ENCODE results near the gene SIN3A. TPM values are rescaled to one million over a fixed set of nuclear protein-coding genes. Genes with fewer than 3 reads are reported as not detected.

Gene SIN3A
- total and polyA plus RNA-seq, 2 donors from 2014 or later = 9.2 to 74.3 TPM

- peak overlapping the region; percentile 70 to 99 for H3K27ac ChIP-seq (ENCODE audit: low read depth in 2 of 2, low read length in 2 of 2)
- intact Hi-C loops (cut with DNase I) = no loop called here
- DNase-seq (peak in 1 of 5 donors; percentile 45), FAIRE-seq (no peak)
- no peak for TF ChIP-seq CTCF (IDR thresholded peaks at IDR 0.05; ENCODE audit: borderline replicate concordance, extremely low read depth, insufficient read depth)
- peak overlapping the region; percentile 21 to 42 (median 27) for H3K9ac ChIP-seq (ENCODE audit: low read length in 3 of 3)
- H3K27me3 ChIP-seq (ENCODE audit: control insufficient read depth, insufficient read depth, low read length) = no peaks in the 10 kb centered on the region
- peaks cover 9 to 50% (median 34%) of the 10 kb centered on the region in 3 donors for H3K36me3 ChIP-seq (ENCODE audit: control insufficient read depth in 2 of 3, insufficient read depth in 3 of 3, low read length in 3 of 3)
- H3K4me1 ChIP-seq (ENCODE audit: control insufficient read depth in 2 of 3, insufficient read depth in 2 of 3, low read depth in 1 of 3, low read length in 3 of 3) = peaks cover 4 to 17% (median 15%) of the 10 kb centered on the region in 3 donors
- no peaks in the 10 kb centered on the region for H3K9me3 ChIP-seq (ENCODE audit: control insufficient read depth in 2 of 3, insufficient read depth in 1 of 3, low read length in 3 of 3)
- H3K4me3 ChIP-seq (ENCODE audit: low read length in 3 of 3) = peak overlapping the region; percentile 52 to 84 (median 80)
Measured at GRCh38 chr15:75367406-75367912, 84.0 kb downstream of the SIN3A start.

- intact Hi-C loops (cut with DNase I) = no loop called here
- Histone ChIP-seq H3K27ac (ENCODE audit: low read depth in 2 of 2, low read length in 2 of 2) (no peak overlapping the region), H3K36me3 (ENCODE audit: control insufficient read depth in 2 of 3, insufficient read depth in 3 of 3, low read length in 3 of 3) (peaks cover 9 to 50% (median 34%) of the 10 kb centered on the region in 3 donors), H3K9ac (ENCODE audit: low read length in 3 of 3) (peak overlapping the region in 1 of 3 donors; percentile 21), H3K4me3 (ENCODE audit: low read length in 3 of 3) (peak overlapping the region in 1 of 3 donors; percentile 84), H3K4me1 (ENCODE audit: control insufficient read depth in 2 of 3, insufficient read depth in 2 of 3, low read depth in 1 of 3, low read length in 3 of 3) (peaks cover 4 to 17% (median 15%) of the 10 kb centered on the region in 3 donors), H3K9me3 (ENCODE audit: control insufficient read depth in 2 of 3, insufficient read depth in 1 of 3, low read length in 3 of 3) (no peaks in the 10 kb centered on the region), H3K27me3 (ENCODE audit: control insufficient read depth, insufficient read depth, low read length) (no peaks in the 10 kb centered on the region)
- DNase-seq (no peak), FAIRE-seq (no peak)
- no peak for TF ChIP-seq CTCF (IDR thresholded peaks at IDR 0.05; ENCODE audit: borderline replicate concordance, extremely low read depth, insufficient read depth)
Measured at GRCh38 chr15:75367006-75367405, 84.5 kb downstream of the SIN3A start.

GRCh38 chr15:75366163-75366562 is 85.3 kb downstream of the SIN3A start:
- FAIRE-seq = no peak
- intact Hi-C loops (cut with DNase I) = no loop called here
- peaks cover 6 to 44% (median 26%) of the 10 kb centered on the region in 3 donors for H3K36me3 ChIP-seq (ENCODE audit: control insufficient read depth in 2 of 3, insufficient read depth in 3 of 3, low read length in 3 of 3)
- no peaks in the 10 kb centered on the region for H3K9me3 ChIP-seq (ENCODE audit: control insufficient read depth in 2 of 3, insufficient read depth in 1 of 3, low read length in 3 of 3)
- H3K27me3 ChIP-seq (ENCODE audit: control insufficient read depth, insufficient read depth, low read length) = no peaks in the 10 kb centered on the region
- no peak overlapping the region for H3K9ac ChIP-seq (ENCODE audit: low read length in 3 of 3)
- peaks cover 4 to 17% (median 15%) of the 10 kb centered on the region in 3 donors for H3K4me1 ChIP-seq (ENCODE audit: control insufficient read depth in 2 of 3, insufficient read depth in 2 of 3, low read depth in 1 of 3, low read length in 3 of 3)
- TF ChIP-seq CTCF (IDR thresholded peaks at IDR 0.05; ENCODE audit: borderline replicate concordance, extremely low read depth, insufficient read depth) = no peak
- no peak for DNase-seq
- H3K4me3 ChIP-seq (ENCODE audit: low read length in 3 of 3) = no peak overlapping the region
- no peak overlapping the region for H3K27ac ChIP-seq (ENCODE audit: low read depth in 2 of 2, low read length in 2 of 2)

- peaks cover 4 to 16% (median 15%) of the 10 kb centered on the region in 3 donors for H3K4me1 ChIP-seq (ENCODE audit: control insufficient read depth in 2 of 3, insufficient read depth in 2 of 3, low read depth in 1 of 3, low read length in 3 of 3)
- no peak overlapping the region for H3K4me3 ChIP-seq (ENCODE audit: low read length in 3 of 3)
- H3K9ac ChIP-seq (ENCODE audit: low read length in 3 of 3) = no peak overlapping the region
- DNase-seq (no peak), FAIRE-seq (no peak)
- intact Hi-C loops (cut with DNase I) = no loop called here
- peaks cover 4 to 43% (median 22%) of the 10 kb centered on the region in 3 donors for H3K36me3 ChIP-seq (ENCODE audit: control insufficient read depth in 2 of 3, insufficient read depth in 3 of 3, low read length in 3 of 3)
- H3K27ac ChIP-seq (ENCODE audit: low read depth in 2 of 2, low read length in 2 of 2) = no peak overlapping the region
- H3K9me3 ChIP-seq (ENCODE audit: control insufficient read depth in 2 of 3, insufficient read depth in 1 of 3, low read length in 3 of 3) = no peaks in the 10 kb centered on the region
- no peak for TF ChIP-seq CTCF (IDR thresholded peaks at IDR 0.05; ENCODE audit: borderline replicate concordance, extremely low read depth, insufficient read depth)
- H3K27me3 ChIP-seq (ENCODE audit: control insufficient read depth, insufficient read depth, low read length) = no peaks in the 10 kb centered on the region
Measured at GRCh38 chr15:75364881-75365280, 86.6 kb downstream of the SIN3A start.
